H9 (cell line): ENCODE data around the gene GTF2F2. TPM values are rescaled to one million over a fixed set of nuclear protein-coding genes. Genes with fewer than 3 reads are reported as not detected.

Experiments
- DNase-seq: peaks from one replicate; pipeline ENCODE4 v3.0.0-alpha.2; 2017
- H2AFZ ChIP-seq: one replicate; pipeline ENCODE4 v1.6.1; 2013; ENCODE audit warnings: mild to moderate bottlenecking, low read length, control low read depth, moderate library complexity
- H2AK5ac ChIP-seq: 2 replicates; pipeline ENCODE4 v1.6.1; 2013; ENCODE audit warnings: low read length, control low read depth, mixed read lengths; ENCODE audit not compliant: insufficient read length
- H2BK120ac ChIP-seq: one replicate; pipeline ENCODE4 v1.6.1; 2013; ENCODE audit warnings: low read depth, mild to moderate bottlenecking, low read length, control low read depth, inconsistent platforms; ENCODE audit not compliant: poor library complexity, severe bottlenecking
- H2BK12ac ChIP-seq: 2 replicates; pipeline ENCODE4 v1.6.1; 2013; ENCODE audit warnings: low read length, control low read depth, mixed read lengths, low read depth; ENCODE audit not compliant: insufficient read length
- H2BK15ac ChIP-seq: 2 replicates; pipeline ENCODE4 v1.6.1; 2013; ENCODE audit warnings: low read depth, low read length, control low read depth
- H2BK20ac ChIP-seq: one replicate; pipeline ENCODE4 v1.6.1; 2013; ENCODE audit warnings: low read depth, mild to moderate bottlenecking, low read length, control low read depth, inconsistent platforms; ENCODE audit not compliant: poor library complexity, severe bottlenecking
- H2BK5ac ChIP-seq: 2 replicates; pipeline ENCODE4 v1.6.1; 2013; ENCODE audit warnings: low read length, control low read depth, mixed read lengths; ENCODE audit not compliant: insufficient read length
- H3K14ac ChIP-seq: 2 replicates; pipeline ENCODE4 v1.6.1; 2013; ENCODE audit warnings: low read length, control low read depth; ENCODE audit not compliant: insufficient read depth
- H3K18ac ChIP-seq: 2 replicates; pipeline ENCODE4 v1.6.1; 2013; ENCODE audit warnings: low read depth, mild to moderate bottlenecking, mixed read lengths, low read length, control low read depth; ENCODE audit not compliant: insufficient read length
- H3K23ac ChIP-seq: 2 replicates; pipeline ENCODE4 v1.6.1; 2013; ENCODE audit warnings: low read length, control low read depth, mixed read lengths, low read depth; ENCODE audit not compliant: insufficient read length
- H3K23me2 ChIP-seq: 2 replicates; pipeline ENCODE4 v1.6.1; 2013; ENCODE audit warnings: low read depth, mild to moderate bottlenecking, mixed read lengths, low read length, control low read depth; ENCODE audit not compliant: insufficient read length, poor library complexity, severe bottlenecking
- H3K27ac ChIP-seq: 2 replicates; pipeline ENCODE4 v1.5.1; 2013; ENCODE audit warnings: low read length, control low read depth, mixed read lengths, low read depth; ENCODE audit not compliant: insufficient read length
- H3K27me3 ChIP-seq: 2 replicates; pipeline ENCODE4 v1.6.1; 2013; ENCODE audit warnings: low read length, control low read depth, inconsistent platforms; ENCODE audit not compliant: insufficient read depth
- H3K4ac ChIP-seq: 2 replicates; pipeline ENCODE4 v1.6.1; 2013; ENCODE audit warnings: low read depth, mild to moderate bottlenecking, control low read depth, inconsistent platforms, low read length, moderate library complexity
- H3K4me1 ChIP-seq: 2 replicates; pipeline ENCODE4 v1.6.1; 2013; ENCODE audit warnings: low read length, control low read depth, inconsistent platforms; ENCODE audit not compliant: insufficient read depth
- H3K4me2 ChIP-seq: 2 replicates; pipeline ENCODE4 v1.6.1; 2013; ENCODE audit warnings: low read length, control low read depth, mixed read lengths; ENCODE audit not compliant: insufficient read length, insufficient read depth
- H3K56ac ChIP-seq: 2 replicates; pipeline ENCODE4 v1.6.1; 2013; ENCODE audit warnings: low read depth, mild to moderate bottlenecking, mixed read lengths, low read length, control low read depth; ENCODE audit not compliant: insufficient read length
- H3K79me1 ChIP-seq: 2 replicates; pipeline ENCODE4 v1.6.1; 2013; ENCODE audit warnings: low read depth, mild to moderate bottlenecking, moderate library complexity, low read length, control low read depth, inconsistent platforms; ENCODE audit not compliant: insufficient read depth, poor library complexity, severe bottlenecking
- H3K79me2 ChIP-seq: 2 replicates; pipeline ENCODE4 v1.6.1; 2013; ENCODE audit warnings: low read length, control low read depth, inconsistent platforms; ENCODE audit not compliant: insufficient read depth
- H3K9ac ChIP-seq: 2 replicates; pipeline ENCODE4 v1.6.1; 2013; ENCODE audit warnings: low read length, control low read depth, mixed read lengths; ENCODE audit not compliant: insufficient read length; ENCODE audit errors: extremely low read depth
- H3K9me3 ChIP-seq: one replicate; pipeline ENCODE4 v1.6.1; 2013; ENCODE audit warnings: low read depth, low read length, inconsistent platforms; ENCODE audit not compliant: control insufficient read depth
- H3T11ph ChIP-seq: one replicate; pipeline ENCODE4 v1.6.1; 2013; ENCODE audit warnings: mild to moderate bottlenecking, low read length, control low read depth, inconsistent platforms
- H4K20me1 ChIP-seq: one replicate; pipeline ENCODE4 v1.6.1; 2013; ENCODE audit not compliant: control insufficient read depth, insufficient read length, insufficient read depth
- H4K5ac ChIP-seq: 2 replicates; pipeline ENCODE4 v1.6.1; 2013; ENCODE audit warnings: low read depth, mild to moderate bottlenecking, mixed read lengths, low read length, control low read depth; ENCODE audit not compliant: insufficient read length
- H4K8ac ChIP-seq: replicated peaks from 2 replicates; pipeline ENCODE4 v1.6.1; 2013; ENCODE audit warnings: low read length, control low read depth, mixed read lengths, low read depth; ENCODE audit not compliant: insufficient read length
- H4K91ac ChIP-seq: 2 replicates; pipeline ENCODE4 v1.6.1; 2013; ENCODE audit warnings: low read depth, mild to moderate bottlenecking, moderate library complexity, mixed read lengths, low read length, control low read depth; ENCODE audit not compliant: insufficient read length
- H3K27ac Mint-ChIP-seq, 3 experiments: 2 replicates in 2 of 3; 3 replicates in 1 of 3; pipeline ENCODE4 v1.8.0; 2020 to 2021; ENCODE audit warnings: mixed read lengths in 3 of 3, mild to moderate bottlenecking in 1 of 3, moderate library complexity in 1 of 3
- H3K27me3 Mint-ChIP-seq: 2 replicates; pipeline ENCODE4 v1.8.0; 2021; ENCODE audit warnings: low read depth, mild to moderate bottlenecking, moderate library complexity, mixed read lengths
- H3K36me3 Mint-ChIP-seq, 3 experiments: 2 replicates in 2 of 3; 3 replicates in 1 of 3; pipeline ENCODE4 v1.8.0; 2020 to 2021; ENCODE audit warnings: low read depth in 3 of 3, mixed read lengths in 3 of 3; ENCODE audit not compliant: insufficient read depth in 1 of 3
- H3K4me1 Mint-ChIP-seq, 2 experiments: 2 replicates each; pipeline ENCODE4 v1.8.0; 2020; ENCODE audit warnings: mixed read lengths in 2 of 2
- H3K4me3 Mint-ChIP-seq, 2 experiments: 2 replicates in 1 of 2; 3 replicates in 1 of 2; pipeline ENCODE4 v1.8.0; 2020 to 2021; ENCODE audit warnings: mild to moderate bottlenecking in 2 of 2, mixed read lengths in 2 of 2, moderate library complexity in 1 of 2
- H3K9me3 Mint-ChIP-seq, 2 experiments: 2 replicates in 1 of 2; 3 replicates in 1 of 2; pipeline ENCODE4 v1.8.0; 2020; ENCODE audit warnings: mild to moderate bottlenecking in 2 of 2, mixed read lengths in 2 of 2, moderate library complexity in 1 of 2
- WGBS: extraction: QIAGEN DNeasy Blood & Tissue Kit; methylation state at CpG from one replicate; pipeline ENCODE4 v1.1.7; 2013; ENCODE audit warnings: missing lambda C conversion rate, low lambda C conversion rate, mixed read lengths; ENCODE audit not compliant: insufficient read length; ENCODE audit errors: extremely low coverage; 5-methylcytosine and 5-hydroxymethylcytosine counted together
- total RNA-seq: library from RNA; stranded (reverse); gene quantifications from 2 replicates; pipeline ENCODE4 v1.2.1, GENCODE V29; 2021
- TF ChIP-seq, protein P1 (sequence below): fragments of 200-600 bp; sonication (generic); conservative IDR thresholded peaks from 3 replicates; pipeline ENCODE4 v1.8.0; 2021; ENCODE audit warnings: antibody characterized with exemption, mild to moderate bottlenecking

The GTF2F2 gene
- total RNA-seq, 1 experiment from 2014 or later, result 29.6 TPM

DNA sequence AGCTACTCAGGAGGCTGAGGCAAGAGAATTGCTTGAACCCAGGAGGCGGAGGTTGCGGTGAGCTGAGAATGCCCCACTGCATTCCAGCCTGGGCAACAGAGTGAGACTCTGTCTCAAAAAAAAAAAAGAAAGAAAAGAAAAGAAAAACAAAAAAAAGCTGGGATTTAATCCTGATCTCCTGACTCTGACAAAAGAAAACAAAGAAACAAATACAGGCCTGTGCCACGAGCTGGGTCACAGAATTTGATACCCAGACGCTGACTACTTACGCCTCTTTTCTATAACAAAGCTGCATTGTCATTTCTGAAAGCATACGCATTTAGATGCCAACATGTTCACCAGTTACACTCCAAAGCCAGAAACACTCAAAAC lies 18.2 kb upstream of the GTF2F2 start:
- Histone ChIP-seq H3K23me2 (no peaks in the 10 kb centered on the region), H3T11ph (no peak overlapping the region), H2BK15ac (no peak overlapping the region), H3K79me2 (no peaks in the 10 kb centered on the region), H2BK12ac (no peak overlapping the region), H4K8ac (no peak overlapping the region), H4K91ac (no peak overlapping the region), H3K23ac (no peak overlapping the region), H4K20me1 (no peaks in the 10 kb centered on the region), H3K27me3 (no peaks in the 10 kb centered on the region), H3K9ac (no peak overlapping the region), H2BK5ac (no peak overlapping the region), H2AFZ (no peak overlapping the region), H3K4me2 (no peak overlapping the region), H3K56ac (no peak overlapping the region), H3K4ac (no peak overlapping the region), H3K18ac (no peak overlapping the region), H4K5ac (no peak overlapping the region), H3K27ac (no peak overlapping the region), H3K9me3 (no peaks in the 10 kb centered on the region), H2BK20ac (no peak overlapping the region), H3K14ac (no peak overlapping the region), H2BK120ac (no peak overlapping the region), H2AK5ac (no peak overlapping the region), H3K4me1 (no peaks in the 10 kb centered on the region; the same call in 1 of the 2 replicates), H3K79me1 (no peaks in the 10 kb centered on the region)
- DNase-seq, result no peak
- H3K9me3 Mint-ChIP-seq, result no peaks in the 10 kb centered on the region; a peak in 1 of 5 replicates
- H3K4me3 Mint-ChIP-seq, result no peak overlapping the region
- peaks cover 37 to 41% of the 10 kb centered on the region in 2 experiments for H3K4me1 Mint-ChIP-seq
- WGBS, result no CpG with 5 or more reads among the region's 6 CpGs
- TF ChIP-seq, protein P1, sequence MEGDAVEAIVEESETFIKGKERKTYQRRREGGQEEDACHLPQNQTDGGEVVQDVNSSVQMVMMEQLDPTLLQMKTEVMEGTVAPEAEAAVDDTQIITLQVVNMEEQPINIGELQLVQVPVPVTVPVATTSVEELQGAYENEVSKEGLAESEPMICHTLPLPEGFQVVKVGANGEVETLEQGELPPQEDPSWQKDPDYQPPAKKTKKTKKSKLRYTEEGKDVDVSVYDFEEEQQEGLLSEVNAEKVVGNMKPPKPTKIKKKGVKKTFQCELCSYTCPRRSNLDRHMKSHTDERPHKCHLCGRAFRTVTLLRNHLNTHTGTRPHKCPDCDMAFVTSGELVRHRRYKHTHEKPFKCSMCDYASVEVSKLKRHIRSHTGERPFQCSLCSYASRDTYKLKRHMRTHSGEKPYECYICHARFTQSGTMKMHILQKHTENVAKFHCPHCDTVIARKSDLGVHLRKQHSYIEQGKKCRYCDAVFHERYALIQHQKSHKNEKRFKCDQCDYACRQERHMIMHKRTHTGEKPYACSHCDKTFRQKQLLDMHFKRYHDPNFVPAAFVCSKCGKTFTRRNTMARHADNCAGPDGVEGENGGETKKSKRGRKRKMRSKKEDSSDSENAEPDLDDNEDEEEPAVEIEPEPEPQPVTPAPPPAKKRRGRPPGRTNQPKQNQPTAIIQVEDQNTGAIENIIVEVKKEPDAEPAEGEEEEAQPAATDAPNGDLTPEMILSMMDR, result no peak
- H3K27ac Mint-ChIP-seq, result peak overlapping the region in 2 of 3 experiments; percentile 16 to 18; a peak in 3 of 7 replicates
- no peaks in the 10 kb centered on the region; a peak in 1 of 7 replicates for H3K36me3 Mint-ChIP-seq
- no peaks in the 10 kb centered on the region for H3K27me3 Mint-ChIP-seq
